ENCODE data around the gene GABRG3. TPM values are rescaled to one million over a fixed set of nuclear protein-coding genes. Genes with fewer than 3 reads are reported as not detected.

The GABRG3 gene
- polyA plus RNA-seq, 2 of the 4 experiments (the other 2 are of a cell fraction), result 0.08 to 0.18 TPM

- H3K4me2 ChIP-seq, result no peak overlapping the region
- WGBS (ENCODE audit: missing lambda C conversion rate), result 39% methylated on average over 1 of the region's 1 CpG
- no peak overlapping the region for H3K4me3 ChIP-seq
- H3K4me1 ChIP-seq, result no peaks in the 10 kb centered on the region
- no peak for ATAC-seq
- H3K9me3 ChIP-seq, result peaks cover 18% of the 10 kb centered on the region; the same call in 1 of the 3 replicates
- POLR2A ChIA-PET, result no interaction called here
- DNase-seq (ENCODE audit: low read depth in 1 of 2, low spot score in 1 of 2), result no peak
- FAIRE-seq, result no peak
- CTCF ChIA-PET, result no interaction called here
- no peak overlapping the region for H3K27ac ChIP-seq
- TF ChIP-seq CHD4 (IDR thresholded peaks at IDR 0.05; ENCODE audit: borderline replicate concordance), result no peak
- no peak for TF ChIP-seq BCL3 (IDR thresholded peaks at IDR 0.05)
- no peak for TF ChIP-seq ZFP36 (IDR thresholded peaks at IDR 0.05; ENCODE audit: borderline replicate concordance, partially characterized antibody)
- no peak for TF ChIP-seq E2F6 (IDR thresholded peaks at IDR 0.05; ENCODE audit: borderline replicate concordance, low read depth)
- no peak for TF ChIP-seq NPAS2 (CRISPR knock-in tag; IDR thresholded peaks at IDR 0.05; ENCODE audit: borderline replicate concordance)
- no peak for TF ChIP-seq FOSB (CRISPR knock-in tag; IDR thresholded peaks at IDR 0.05)
- no peak for TF ChIP-seq NR3C1 (IDR thresholded peaks at IDR 0.05)
- no peak for TF ChIP-seq FOXS1 (CRISPR knock-in tag; IDR thresholded peaks at IDR 0.05)
- no peak for TF ChIP-seq EHF (CRISPR knock-in tag; IDR thresholded peaks at IDR 0.05)
Observed at GRCh38 chr15:27427276-27427675, 456.3 kb downstream of the GABRG3 start.

GRCh38 chr15:27428151-27428550, 457.2 kb downstream of the GABRG3 start:
- ChIA-PET POLR2A (no interaction called here), CTCF (no interaction called here)
- Histone ChIP-seq H3K9me3 (peaks cover 25% of the 10 kb centered on the region; the same call in 2 of the 3 replicates), H3K27ac (no peak overlapping the region), H3K4me1 (no peaks in the 10 kb centered on the region), H3K4me2 (no peak overlapping the region), H3K4me3 (no peak overlapping the region)
- DNase-seq (ENCODE audit: low read depth in 1 of 2, low spot score in 1 of 2) (no peak), FAIRE-seq (no peak), ATAC-seq (no peak)
- TF ChIP-seq NPAS2 (CRISPR knock-in tag; IDR thresholded peaks at IDR 0.05; ENCODE audit: borderline replicate concordance), result no peak
- no peak for TF ChIP-seq RAD21 (conservative IDR thresholded peaks at IDR 0.05 in 1 of 2, IDR thresholded peaks at IDR 0.05 in 1 of 2)
- no peak for TF ChIP-seq SREBF2 (IDR thresholded peaks at IDR 0.05)
- no peak for TF ChIP-seq HOXB5 (CRISPR knock-in tag; IDR thresholded peaks at IDR 0.05)
- TF ChIP-seq HDAC2 (IDR thresholded peaks at IDR 0.05), result no peak
- no peak for TF ChIP-seq POLR2AphosphoS2 (conservative IDR thresholded peaks at IDR 0.05; ENCODE audit: low read length)
- TF ChIP-seq HOXA7 (CRISPR knock-in tag; IDR thresholded peaks at IDR 0.05), result no peak
- TF ChIP-seq RFX5 (IDR thresholded peaks at IDR 0.05), result no peak
- TF ChIP-seq CBX2 (IDR thresholded peaks at IDR 0.05; ENCODE audit: borderline replicate concordance, low read depth), result no peak
- no peak for TF ChIP-seq HOXB13 (CRISPR knock-in tag; IDR thresholded peaks at IDR 0.05; ENCODE audit: low read depth)
- WGBS (ENCODE audit: missing lambda C conversion rate), result 57% methylated on average over 3 of the region's 3 CpGs

GRCh38 chr15:27429577-27429976, 458.6 kb downstream of the GABRG3 start:
- Histone ChIP-seq H3K4me1 (no peaks in the 10 kb centered on the region), H3K9me3 (peaks cover 33% of the 10 kb centered on the region; the same call in 2 of the 3 replicates), H3K27ac (no peak overlapping the region), H3K4me3 (no peak overlapping the region), H3K4me2 (no peak overlapping the region)
- CTCF ChIA-PET, result no interaction called here
- FAIRE-seq (no peak), ATAC-seq (no peak), DNase-seq (ENCODE audit: low read depth in 1 of 2, low spot score in 1 of 2) (no peak)
- 36% methylated on average over 4 of the region's 4 CpGs for WGBS (ENCODE audit: missing lambda C conversion rate)
- TF ChIP-seq FOXS1 (CRISPR knock-in tag; IDR thresholded peaks at IDR 0.05) (no peak), FOSB (CRISPR knock-in tag; IDR thresholded peaks at IDR 0.05) (no peak), ZFP36 (IDR thresholded peaks at IDR 0.05; ENCODE audit: borderline replicate concordance, partially characterized antibody) (no peak), ELK1 (IDR thresholded peaks at IDR 0.05; ENCODE audit: low read depth, low read length) (no peak), SREBF2 (IDR thresholded peaks at IDR 0.05) (no peak), FOSL2 (IDR thresholded peaks at IDR 0.05) (no peak), FOSL2 (CRISPR knock-in tag; IDR thresholded peaks at IDR 0.05) (no peak), ESRRA (IDR thresholded peaks at IDR 0.05; ENCODE audit: borderline replicate concordance, low read length) (no peak), CHD4 (IDR thresholded peaks at IDR 0.05; ENCODE audit: borderline replicate concordance) (no peak), PHF8 (IDR thresholded peaks at IDR 0.05; ENCODE audit: borderline replicate concordance, low read depth) (no peak), KDM1A (IDR thresholded peaks at IDR 0.05; ENCODE audit: low read depth) (no peak), RNF2 (IDR thresholded peaks at IDR 0.05; ENCODE audit: borderline replicate concordance, low read depth) (no peak), JUN (IDR thresholded peaks at IDR 0.05) (no peak)
- POLR2A ChIA-PET, result no interaction called here
